H9 (cell line): Measurements from ENCODE around the gene TRPT1. TPM values are rescaled to one million over a fixed set of nuclear protein-coding genes. Genes with fewer than 3 reads are reported as not detected.

Source experiments
- DNase-seq: peaks from one replicate; pipeline ENCODE4 v3.0.0-alpha.2; 2017
- H2AFZ ChIP-seq: one replicate; pipeline ENCODE4 v1.6.1; 2013; ENCODE audit warnings: mild to moderate bottlenecking, low read length, control low read depth, moderate library complexity
- H2AK5ac ChIP-seq: 2 replicates; pipeline ENCODE4 v1.6.1; 2013; ENCODE audit warnings: low read length, control low read depth, mixed read lengths; ENCODE audit not compliant: insufficient read length
- H2BK120ac ChIP-seq: one replicate; pipeline ENCODE4 v1.6.1; 2013; ENCODE audit warnings: low read depth, mild to moderate bottlenecking, low read length, control low read depth, inconsistent platforms; ENCODE audit not compliant: poor library complexity, severe bottlenecking
- H2BK12ac ChIP-seq: 2 replicates; pipeline ENCODE4 v1.6.1; 2013; ENCODE audit warnings: low read length, control low read depth, mixed read lengths, low read depth; ENCODE audit not compliant: insufficient read length
- H2BK15ac ChIP-seq: 2 replicates; pipeline ENCODE4 v1.6.1; 2013; ENCODE audit warnings: low read depth, low read length, control low read depth
- H2BK20ac ChIP-seq: one replicate; pipeline ENCODE4 v1.6.1; 2013; ENCODE audit warnings: low read depth, mild to moderate bottlenecking, low read length, control low read depth, inconsistent platforms; ENCODE audit not compliant: poor library complexity, severe bottlenecking
- H2BK5ac ChIP-seq: 2 replicates; pipeline ENCODE4 v1.6.1; 2013; ENCODE audit warnings: low read length, control low read depth, mixed read lengths; ENCODE audit not compliant: insufficient read length
- H3K14ac ChIP-seq: 2 replicates; pipeline ENCODE4 v1.6.1; 2013; ENCODE audit warnings: low read length, control low read depth; ENCODE audit not compliant: insufficient read depth
- H3K18ac ChIP-seq: 2 replicates; pipeline ENCODE4 v1.6.1; 2013; ENCODE audit warnings: low read depth, mild to moderate bottlenecking, mixed read lengths, low read length, control low read depth; ENCODE audit not compliant: insufficient read length
- H3K23ac ChIP-seq: 2 replicates; pipeline ENCODE4 v1.6.1; 2013; ENCODE audit warnings: low read length, control low read depth, mixed read lengths, low read depth; ENCODE audit not compliant: insufficient read length
- H3K23me2 ChIP-seq: 2 replicates; pipeline ENCODE4 v1.6.1; 2013; ENCODE audit warnings: low read depth, mild to moderate bottlenecking, mixed read lengths, low read length, control low read depth; ENCODE audit not compliant: insufficient read length, poor library complexity, severe bottlenecking
- H3K27ac ChIP-seq: 2 replicates; pipeline ENCODE4 v1.5.1; 2013; ENCODE audit warnings: low read length, control low read depth, mixed read lengths, low read depth; ENCODE audit not compliant: insufficient read length
- H3K27me3 ChIP-seq: 2 replicates; pipeline ENCODE4 v1.6.1; 2013; ENCODE audit warnings: low read length, control low read depth, inconsistent platforms; ENCODE audit not compliant: insufficient read depth
- H3K4ac ChIP-seq: 2 replicates; pipeline ENCODE4 v1.6.1; 2013; ENCODE audit warnings: low read depth, mild to moderate bottlenecking, control low read depth, inconsistent platforms, low read length, moderate library complexity
- H3K4me1 ChIP-seq: 2 replicates; pipeline ENCODE4 v1.6.1; 2013; ENCODE audit warnings: low read length, control low read depth, inconsistent platforms; ENCODE audit not compliant: insufficient read depth
- H3K4me2 ChIP-seq: 2 replicates; pipeline ENCODE4 v1.6.1; 2013; ENCODE audit warnings: low read length, control low read depth, mixed read lengths; ENCODE audit not compliant: insufficient read length, insufficient read depth
- H3K56ac ChIP-seq: 2 replicates; pipeline ENCODE4 v1.6.1; 2013; ENCODE audit warnings: low read depth, mild to moderate bottlenecking, mixed read lengths, low read length, control low read depth; ENCODE audit not compliant: insufficient read length
- H3K79me1 ChIP-seq: 2 replicates; pipeline ENCODE4 v1.6.1; 2013; ENCODE audit warnings: low read depth, mild to moderate bottlenecking, moderate library complexity, low read length, control low read depth, inconsistent platforms; ENCODE audit not compliant: insufficient read depth, poor library complexity, severe bottlenecking
- H3K79me2 ChIP-seq: 2 replicates; pipeline ENCODE4 v1.6.1; 2013; ENCODE audit warnings: low read length, control low read depth, inconsistent platforms; ENCODE audit not compliant: insufficient read depth
- H3K9ac ChIP-seq: 2 replicates; pipeline ENCODE4 v1.6.1; 2013; ENCODE audit warnings: low read length, control low read depth, mixed read lengths; ENCODE audit not compliant: insufficient read length; ENCODE audit errors: extremely low read depth
- H3K9me3 ChIP-seq: one replicate; pipeline ENCODE4 v1.6.1; 2013; ENCODE audit warnings: low read depth, low read length, inconsistent platforms; ENCODE audit not compliant: control insufficient read depth
- H3T11ph ChIP-seq: one replicate; pipeline ENCODE4 v1.6.1; 2013; ENCODE audit warnings: mild to moderate bottlenecking, low read length, control low read depth, inconsistent platforms
- H4K20me1 ChIP-seq: one replicate; pipeline ENCODE4 v1.6.1; 2013; ENCODE audit not compliant: control insufficient read depth, insufficient read length, insufficient read depth
- H4K5ac ChIP-seq: 2 replicates; pipeline ENCODE4 v1.6.1; 2013; ENCODE audit warnings: low read depth, mild to moderate bottlenecking, mixed read lengths, low read length, control low read depth; ENCODE audit not compliant: insufficient read length
- H4K8ac ChIP-seq: replicated peaks from 2 replicates; pipeline ENCODE4 v1.6.1; 2013; ENCODE audit warnings: low read length, control low read depth, mixed read lengths, low read depth; ENCODE audit not compliant: insufficient read length
- H4K91ac ChIP-seq: 2 replicates; pipeline ENCODE4 v1.6.1; 2013; ENCODE audit warnings: low read depth, mild to moderate bottlenecking, moderate library complexity, mixed read lengths, low read length, control low read depth; ENCODE audit not compliant: insufficient read length
- H3K27ac Mint-ChIP-seq, 3 experiments: 2 replicates in 2 of 3; 3 replicates in 1 of 3; pipeline ENCODE4 v1.8.0; 2020 to 2021; ENCODE audit warnings: mixed read lengths in 3 of 3, mild to moderate bottlenecking in 1 of 3, moderate library complexity in 1 of 3
- H3K27me3 Mint-ChIP-seq: 2 replicates; pipeline ENCODE4 v1.8.0; 2021; ENCODE audit warnings: low read depth, mild to moderate bottlenecking, moderate library complexity, mixed read lengths
- H3K36me3 Mint-ChIP-seq, 3 experiments: 2 replicates in 2 of 3; 3 replicates in 1 of 3; pipeline ENCODE4 v1.8.0; 2020 to 2021; ENCODE audit warnings: low read depth in 3 of 3, mixed read lengths in 3 of 3; ENCODE audit not compliant: insufficient read depth in 1 of 3
- H3K4me1 Mint-ChIP-seq, 2 experiments: 2 replicates each; pipeline ENCODE4 v1.8.0; 2020; ENCODE audit warnings: mixed read lengths in 2 of 2
- H3K4me3 Mint-ChIP-seq, 2 experiments: 2 replicates in 1 of 2; 3 replicates in 1 of 2; pipeline ENCODE4 v1.8.0; 2020 to 2021; ENCODE audit warnings: mild to moderate bottlenecking in 2 of 2, mixed read lengths in 2 of 2, moderate library complexity in 1 of 2
- H3K9me3 Mint-ChIP-seq, 2 experiments: 2 replicates in 1 of 2; 3 replicates in 1 of 2; pipeline ENCODE4 v1.8.0; 2020; ENCODE audit warnings: mild to moderate bottlenecking in 2 of 2, mixed read lengths in 2 of 2, moderate library complexity in 1 of 2
- CTCF ChIP-seq: fragments of 200-600 bp; sonication (generic); conservative IDR thresholded peaks from 3 replicates; pipeline ENCODE4 v1.8.0; 2021; ENCODE audit warnings: antibody characterized with exemption, mild to moderate bottlenecking
- WGBS: extraction: QIAGEN DNeasy Blood & Tissue Kit; methylation state at CpG from one replicate; pipeline ENCODE4 v1.1.7; 2013; ENCODE audit warnings: missing lambda C conversion rate, low lambda C conversion rate, mixed read lengths; ENCODE audit not compliant: insufficient read length; ENCODE audit errors: extremely low coverage; 5-methylcytosine and 5-hydroxymethylcytosine counted together
- total RNA-seq: library from RNA; stranded (reverse); gene quantifications from 2 replicates; pipeline ENCODE4 v1.2.1, GENCODE V29; 2021

TRPT1 gene
- total RNA-seq, 1 experiment from 2014 or later, result 33.6 TPM

- Histone ChIP-seq H3K14ac (no peak overlapping the region), H2AK5ac (no peak overlapping the region), H3T11ph (no peak overlapping the region), H2BK15ac (no peak overlapping the region), H3K4me1 (no peaks in the 10 kb centered on the region), H3K56ac (no peak overlapping the region), H3K27me3 (no peaks in the 10 kb centered on the region), H4K20me1 (no peaks in the 10 kb centered on the region), H2BK12ac (no peak overlapping the region), H2BK20ac (no peak overlapping the region), H3K4ac (no peak overlapping the region), H3K23me2 (no peaks in the 10 kb centered on the region), H2BK120ac (no peak overlapping the region), H3K9ac (no peak overlapping the region), H3K79me1 (no peaks in the 10 kb centered on the region), H3K23ac (no peak overlapping the region), H3K9me3 (no peaks in the 10 kb centered on the region), H2BK5ac (no peak overlapping the region), H3K27ac (no peak overlapping the region), H3K4me2 (no peak overlapping the region), H2AFZ (no peak overlapping the region), H3K18ac (no peak overlapping the region), H4K5ac (no peak overlapping the region), H3K79me2 (no peaks in the 10 kb centered on the region), H4K8ac (no peak overlapping the region), H4K91ac (no peak overlapping the region)
- Mint-ChIP-seq H3K27me3 (no peaks in the 10 kb centered on the region), H3K36me3 (peaks cover 57 to 95% (median 89%) of the 10 kb centered on the region in 3 experiments; a peak in 6 of 7 replicates), H3K4me3 (no peak overlapping the region), H3K27ac (no peak overlapping the region), H3K4me1 (peaks cover 13 to 14% of the 10 kb centered on the region in 2 experiments), H3K9me3 (no peaks in the 10 kb centered on the region; a peak in 1 of 5 replicates)
- TF ChIP-seq CTCF, result no peak
- WGBS, result no CpG with 5 or more reads among the region's 3 CpGs
- no peak for DNase-seq
Measured at GRCh38 chr11:64201543-64201942, 24.4 kb downstream of the TRPT1 start.
